GM19351 (cell line): ENCODE measurements around the gene ITFG1.
"Not testable (repeated sequence)": the region's sequence is repeated elsewhere in the genome, so short reads cannot be mapped to it uniquely, and the experiment has no call there.

ENCODE experiments used
- ATAC-seq: cut with Tn5 transposase; IDR thresholded peaks from one replicate; pipeline ENCODE4 v1.9.1; 2021; ENCODE audit warnings: mild to moderate bottlenecking, moderate library complexity; ENCODE audit not compliant: unreplicated experiment

Gene ITFG1

GRCh38 chr16:47473792-47474191 lies 12.9 kb upstream of the ITFG1 start:
- ATAC-seq = no peak

- ATAC-seq = not testable (repeated sequence)
Observed at GRCh38 chr16:47473004-47473403, 12.1 kb upstream of the ITFG1 start.

DNA sequence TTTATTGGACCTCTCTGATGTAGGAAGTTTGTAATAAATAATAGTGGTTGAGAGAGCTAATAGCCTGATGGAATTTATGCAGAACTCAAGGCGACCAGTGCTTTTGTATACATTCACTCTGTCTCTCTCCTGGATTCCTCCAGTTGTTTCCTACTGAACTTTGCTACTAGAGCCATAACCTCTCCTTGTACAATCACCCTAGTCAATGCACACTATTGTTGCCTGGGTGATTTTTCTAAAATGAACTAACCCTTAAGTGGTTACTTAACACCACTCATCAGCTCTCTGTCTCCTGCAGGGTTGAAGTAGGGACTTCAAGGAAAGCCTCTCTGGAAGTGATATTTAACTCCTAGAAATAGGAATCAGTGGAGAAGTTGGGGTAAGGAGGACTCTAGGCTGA lies 9.9 kb upstream of the ITFG1 start:
- ATAC-seq = no peak

DNA sequence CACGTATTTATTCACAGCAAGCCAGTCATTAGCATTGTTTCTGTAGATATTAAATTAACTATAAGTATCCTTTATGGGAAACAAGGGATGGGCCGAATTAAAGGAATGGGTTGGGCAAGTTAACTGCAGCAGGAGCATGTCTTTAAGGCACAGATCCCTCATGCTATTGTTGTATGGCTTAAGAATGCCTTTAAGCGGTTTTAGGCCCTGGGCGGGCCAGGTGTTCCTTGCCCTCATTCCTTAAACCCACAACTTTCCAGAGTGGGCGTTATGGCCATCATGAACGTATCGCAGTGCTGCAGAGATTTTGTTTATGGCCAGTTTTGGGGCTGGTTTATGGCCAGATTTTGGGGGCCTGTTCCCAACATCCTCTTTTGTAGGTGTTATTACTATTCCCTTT lies 9.3 kb upstream of the ITFG1 start:
- ATAC-seq = no peak

DNA sequence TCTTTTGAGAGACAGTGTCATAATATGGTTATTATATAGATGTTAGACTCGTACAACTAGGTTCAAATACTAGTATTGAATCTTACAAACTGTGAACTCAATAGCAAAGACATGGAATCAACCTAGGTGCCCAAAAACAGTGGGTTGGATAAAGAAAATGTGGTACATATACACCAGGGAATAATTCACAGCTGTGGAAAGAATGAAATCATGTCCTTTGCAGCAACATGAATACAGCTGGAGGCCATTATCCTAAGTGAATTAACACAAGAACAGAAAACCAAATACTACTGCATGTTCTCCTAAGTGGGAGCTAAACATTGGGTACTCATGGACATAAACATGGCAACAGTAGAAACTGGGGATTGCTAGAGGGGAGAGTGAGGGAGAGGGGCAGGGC lies 8.4 kb upstream of the ITFG1 start:
- no peak for ATAC-seq

GRCh38 chr16:47468070-47468689 lies 7.3 kb upstream of the ITFG1 start:
- not testable (repeated sequence) for ATAC-seq

- ATAC-seq = no peak
Observed at GRCh38 chr16:47467501-47467900, 6.6 kb upstream of the ITFG1 start.

DNA sequence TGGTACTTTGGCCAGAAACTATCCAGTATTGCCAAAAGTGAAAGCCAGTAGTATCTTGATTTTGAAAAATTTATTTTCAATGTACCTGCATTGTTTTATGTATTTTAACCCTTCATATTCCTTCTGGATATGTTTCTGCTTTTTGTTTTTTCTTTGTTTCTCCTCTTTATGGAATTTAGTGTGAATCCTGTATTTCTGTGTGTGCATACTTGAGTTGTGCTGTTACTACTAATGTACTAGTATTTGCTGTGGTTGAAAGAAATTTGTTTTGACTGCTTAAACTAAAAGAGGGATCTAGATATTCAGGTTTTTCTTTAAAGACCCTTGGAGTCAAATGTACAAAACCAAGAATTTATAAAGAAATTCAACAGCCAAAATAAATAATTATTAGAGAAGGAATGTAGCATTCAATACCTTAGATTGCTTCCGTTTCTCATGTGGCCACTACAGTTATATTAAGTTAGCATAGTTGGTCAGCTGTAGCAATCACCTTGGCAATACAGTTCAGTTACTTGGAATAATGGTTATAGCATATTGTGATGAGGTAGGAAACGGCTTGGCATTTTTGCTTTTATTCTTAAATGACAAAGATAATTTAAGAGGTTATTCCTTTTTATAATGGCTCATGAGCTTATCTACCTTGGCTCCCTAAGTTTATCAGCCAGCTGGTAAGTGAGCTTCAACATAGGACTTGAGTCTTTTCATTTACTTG lies 5.2 kb upstream of the ITFG1 start:
- ATAC-seq = no peak

DNA sequence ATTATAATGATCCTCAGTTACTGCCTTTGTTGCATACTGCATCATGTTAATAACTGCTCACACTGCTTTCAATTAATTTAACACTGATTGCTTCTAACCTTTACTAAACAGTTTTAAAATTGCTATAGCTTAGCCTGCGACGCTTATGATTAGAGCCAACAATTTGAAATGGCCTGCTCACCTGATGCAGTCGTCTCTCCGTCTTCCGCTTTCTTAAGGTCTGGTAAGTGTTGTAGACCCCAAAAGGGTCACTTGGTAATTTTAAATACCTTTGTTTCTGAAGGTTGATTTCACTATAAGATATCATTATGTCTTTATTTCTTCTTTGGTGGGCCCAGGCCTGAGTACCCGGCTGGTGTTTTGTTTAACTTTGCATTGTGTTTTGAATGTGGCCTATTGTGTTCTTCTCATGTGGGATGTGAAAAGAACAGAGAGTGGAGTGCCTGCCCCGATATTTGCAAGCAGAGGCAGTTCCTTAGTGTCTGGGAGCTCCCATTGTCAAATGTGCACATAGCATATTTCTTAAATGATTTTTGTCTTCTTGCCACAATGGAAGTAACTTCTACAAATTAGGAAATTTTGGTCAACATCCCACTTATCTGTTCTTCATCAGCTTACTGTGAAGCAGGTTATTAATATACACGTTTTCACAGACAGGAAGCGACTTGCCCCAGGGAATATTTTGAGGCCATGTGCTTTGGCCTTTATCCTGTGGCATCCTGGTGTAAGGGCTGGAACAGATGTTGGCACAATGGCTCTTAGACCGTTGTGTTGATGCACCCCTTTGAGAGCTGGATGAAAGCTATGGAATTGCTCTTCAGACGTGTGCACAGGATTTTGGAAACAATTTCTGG lies 3.1 kb upstream of the ITFG1 start:
- no peak for ATAC-seq

- peak; percentile 44 for ATAC-seq
Observed at GRCh38 chr16:47461598-47462266, 869 bp upstream of the ITFG1 start.

DNA sequence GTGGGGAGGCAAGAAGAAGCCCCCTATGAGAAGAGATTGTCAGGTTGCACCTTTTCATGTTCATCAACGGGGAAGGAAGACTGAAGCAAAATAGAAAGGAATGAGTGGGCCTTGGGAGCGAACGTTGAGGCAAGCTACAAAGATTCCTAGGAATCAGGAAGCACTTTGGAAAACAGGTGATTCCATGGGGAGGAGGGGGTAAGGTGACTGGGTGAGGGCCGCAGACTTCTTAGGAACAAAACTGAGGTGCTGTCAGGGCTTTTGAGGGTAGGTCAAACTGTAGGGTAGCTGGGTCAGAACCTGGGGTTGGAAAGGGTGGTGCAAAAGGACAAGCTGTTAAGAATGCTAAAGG lies 528 bp downstream of the ITFG1 start:
- ATAC-seq = no peak

DNA sequence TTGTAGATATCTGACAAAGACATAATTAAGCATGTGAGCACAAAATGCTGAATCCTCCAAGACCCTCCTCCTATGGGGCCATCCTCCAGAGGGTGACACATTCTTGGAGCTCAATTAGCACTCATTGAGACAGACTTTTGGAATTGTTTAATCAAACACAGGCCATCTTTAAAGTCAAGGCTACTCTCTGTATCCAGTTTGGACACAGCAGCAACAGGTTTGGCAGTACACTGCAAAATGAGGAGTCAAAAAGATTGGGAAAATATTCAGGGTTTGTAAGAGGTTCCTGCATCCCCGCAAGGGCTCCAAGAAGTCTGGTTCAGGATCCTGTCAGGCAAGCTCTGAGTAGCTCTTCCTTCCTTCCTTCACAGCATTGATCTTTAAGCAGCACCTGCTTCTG lies 1.3 kb downstream of the ITFG1 start:
- no peak for ATAC-seq

GRCh38 chr16:47458331-47458730 lies 2.5 kb downstream of the ITFG1 start:
- no peak for ATAC-seq

GRCh38 chr16:47449788-47450187 lies 11.1 kb downstream of the ITFG1 start:
- ATAC-seq = no peak

GRCh38 chr16:47448830-47449575 lies 11.9 kb downstream of the ITFG1 start:
- no peak for ATAC-seq

GRCh38 chr16:47446431-47446830 lies 14.4 kb downstream of the ITFG1 start:
- no peak for ATAC-seq

DNA sequence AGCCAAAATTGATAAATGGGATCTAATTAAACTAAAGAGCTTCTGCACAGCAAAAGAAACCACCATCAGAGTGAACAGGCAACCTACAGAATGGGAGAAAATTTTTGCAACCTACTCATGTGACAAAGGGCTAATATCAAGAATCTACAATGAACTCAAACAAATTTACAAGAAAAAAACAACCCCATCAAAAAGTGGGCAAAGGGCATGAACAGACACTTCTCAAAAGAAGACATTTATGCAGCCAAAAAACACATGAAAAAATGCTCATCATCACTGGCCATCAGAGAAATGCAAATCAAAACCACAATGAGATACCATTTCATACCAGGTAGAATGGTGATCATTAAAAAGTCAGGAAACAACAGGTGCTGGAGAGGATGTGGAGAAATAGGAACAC lies 18.0 kb downstream of the ITFG1 start:
- ATAC-seq = not testable (repeated sequence)

- ATAC-seq = not testable (repeated sequence)
Observed at GRCh38 chr16:47440066-47440465, 20.8 kb downstream of the ITFG1 start.

GRCh38 chr16:47434274-47434673 lies 26.6 kb downstream of the ITFG1 start:
- not testable (repeated sequence) for ATAC-seq

DNA sequence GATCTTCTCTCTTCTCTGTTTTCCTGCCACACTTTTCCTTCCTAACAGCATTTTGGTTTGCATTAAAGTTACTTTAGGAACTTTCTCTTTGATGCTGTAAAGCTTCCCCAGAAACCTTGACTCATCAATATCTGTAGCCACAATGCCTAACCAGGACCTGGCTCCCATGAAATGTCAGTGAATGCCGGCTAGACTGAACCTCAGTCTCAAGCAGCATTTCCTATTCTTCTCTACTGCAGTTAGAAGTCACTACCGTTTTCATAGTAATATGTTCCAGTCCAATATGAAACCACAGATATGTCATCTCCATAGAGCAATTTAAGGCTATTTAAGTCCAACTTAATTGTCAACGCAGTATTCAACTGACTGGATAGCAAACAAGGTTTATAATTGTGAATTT lies 28.9 kb downstream of the ITFG1 start:
- no peak for ATAC-seq

DNA sequence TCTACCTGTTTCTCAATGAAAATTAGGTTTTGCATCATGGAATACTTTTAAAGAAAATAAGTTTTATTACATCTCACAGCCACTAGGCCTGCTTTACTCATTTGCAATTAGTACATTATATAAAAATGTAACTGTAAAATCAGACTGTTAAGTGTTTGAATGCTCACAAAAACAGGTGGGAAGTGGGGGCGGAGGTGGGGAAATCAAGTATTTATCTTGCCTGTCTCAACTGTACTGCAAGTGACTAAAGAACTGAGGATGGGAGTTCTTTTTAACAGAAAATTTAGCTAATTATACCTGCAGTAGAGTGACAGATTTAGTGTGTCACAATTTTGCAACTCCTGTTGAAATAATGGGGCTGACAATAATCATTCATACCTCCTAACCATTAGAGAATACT lies 34.1 kb downstream of the ITFG1 start:
- no peak for ATAC-seq
